ENCODE data around the gene MXD1.

- TF ChIP-seq CTCF (IDR thresholded peaks at IDR 0.05) (no peak), POLR2A (IDR thresholded peaks at IDR 0.05) (no peak), EP300 (IDR thresholded peaks at IDR 0.05) (no peak)
Observed at GRCh38 chr2:69943000-69943842, 28.3 kb downstream of the MXD1 start.

All from upper lobe of left lung (tissue), 4 donors.